WERI-Rb-1 (cell line): Measurements from ENCODE around the gene CHAT.
A peak's percentile ranks its signal among the peaks of the same experiment; 100 is the strongest.

ENCODE experiments used
- DNase-seq: peaks from one replicate; pipeline ENCODE4 v3.0.0-alpha.2; 2020
- H3K27ac ChIP-seq: fragments of 250-450 bp; sonication (Bioruptor Pico); 2 replicates; pipeline ENCODE4 v1.5.1; 2020; ENCODE audit warnings: mild to moderate bottlenecking, moderate library complexity
- H3K27me3 ChIP-seq: fragments of 250-450 bp; sonication (Bioruptor Pico); 2 replicates; pipeline ENCODE4 v1.5.1; 2021; ENCODE audit warnings: mild to moderate bottlenecking, low read depth, moderate library complexity; ENCODE audit not compliant: insufficient read depth, severe bottlenecking
- H3K36me3 ChIP-seq: fragments of 250-450 bp; sonication (Bioruptor Pico); 2 replicates; pipeline ENCODE4 v1.5.1; 2020; ENCODE audit warnings: mild to moderate bottlenecking, moderate library complexity
- H3K4me3 ChIP-seq: 2 replicates; pipeline ENCODE4 v1.5.1; 2011; ENCODE audit warnings: low read depth, mild to moderate bottlenecking, control low read depth, low read length
- H3K9me3 ChIP-seq: fragments of 250-450 bp; sonication (Bioruptor Pico); 2 replicates; pipeline ENCODE4 v1.5.1; 2021; ENCODE audit warnings: mild to moderate bottlenecking, moderate library complexity; ENCODE audit not compliant: severe bottlenecking
- CTCF ChIP-seq: IDR thresholded peaks from 2 replicates; pipeline ENCODE4 v1.5.1; 2011; ENCODE audit warnings: low read depth, mild to moderate bottlenecking, control low read depth, inconsistent platforms, low read length

CHAT gene

GRCh38 chr10:49585387-49585786, 28.4 kb upstream of the CHAT start:
- TF ChIP-seq CTCF: no peak
- Histone ChIP-seq H3K27me3 (no peaks in the 10 kb centered on the region), H3K4me3 (no peak overlapping the region), H3K27ac (no peak overlapping the region), H3K9me3 (no peaks in the 10 kb centered on the region), H3K36me3 (no peaks in the 10 kb centered on the region)
- DNase-seq: no peak

GRCh38 chr10:49587981-49588380, 25.9 kb upstream of the CHAT start:
- TF ChIP-seq CTCF: no peak
- H3K36me3 ChIP-seq: no peaks in the 10 kb centered on the region
- H3K4me3 ChIP-seq: no peak overlapping the region
- H3K27ac ChIP-seq: no peak overlapping the region
- H3K9me3 ChIP-seq: no peaks in the 10 kb centered on the region
- no peaks in the 10 kb centered on the region for H3K27me3 ChIP-seq
- no peak for DNase-seq

GRCh38 chr10:49592726-49593563, 20.9 kb upstream of the CHAT start:
- TF ChIP-seq CTCF: peak; percentile 72
- no peak overlapping the region for H3K4me3 ChIP-seq
- no peaks in the 10 kb centered on the region for H3K9me3 ChIP-seq
- H3K36me3 ChIP-seq: no peaks in the 10 kb centered on the region
- peak; percentile 55 for DNase-seq
- H3K27ac ChIP-seq: no peak overlapping the region
- H3K27me3 ChIP-seq: no peaks in the 10 kb centered on the region

- no peak for DNase-seq
- TF ChIP-seq CTCF: no peak
- no peaks in the 10 kb centered on the region for H3K27me3 ChIP-seq
- no peaks in the 10 kb centered on the region for H3K36me3 ChIP-seq
- no peaks in the 10 kb centered on the region for H3K9me3 ChIP-seq
- H3K4me3 ChIP-seq: no peak overlapping the region
- H3K27ac ChIP-seq: no peak overlapping the region
Observed at GRCh38 chr10:49593564-49593875, 20.3 kb upstream of the CHAT start.

- no peaks in the 10 kb centered on the region for H3K36me3 ChIP-seq
- H3K27ac ChIP-seq: no peak overlapping the region
- TF ChIP-seq CTCF: no peak
- H3K9me3 ChIP-seq: no peaks in the 10 kb centered on the region
- H3K27me3 ChIP-seq: no peaks in the 10 kb centered on the region
- DNase-seq: no peak
- no peak overlapping the region for H3K4me3 ChIP-seq
Observed at GRCh38 chr10:49593998-49594397, 19.8 kb upstream of the CHAT start.

- peak; percentile 70 for TF ChIP-seq CTCF
- DNase-seq: peak; percentile 35
- Histone ChIP-seq H3K9me3 (no peaks in the 10 kb centered on the region), H3K36me3 (no peaks in the 10 kb centered on the region), H3K27me3 (no peaks in the 10 kb centered on the region), H3K4me3 (no peak overlapping the region), H3K27ac (no peak overlapping the region)
Observed at GRCh38 chr10:49594594-49594993, 19.2 kb upstream of the CHAT start.
